Natural killer cell treated with Interleukin-12 subunit alpha and Interleukin-12 subunit beta and Interleukin-15 and Interleukin-18, amount 100 ng/mL, for 72 hours (primary cell): ENCODE measurements around the gene SCMH1. TPM values are rescaled to one million over a fixed set of nuclear protein-coding genes. Genes with fewer than 3 reads are reported as not detected.

ENCODE experiments used
- ATAC-seq, 2 donors: fragments of 150-1000 bp; cut with Tn5 transposase in 1 of 2; sonication (Bioruptor Pico), chemical (Tn5 transposase) in 1 of 2; 2 replicates each; pipeline ENCODE4 v1.10.0; 2021
- DNase-seq: peaks from one replicate; pipeline ENCODE4 v3.0.0; 2022; ENCODE audit warnings: low spot score
- H3K27ac Mint-ChIP-seq, 2 donors: 1 replicate in 1 of 2; 2 replicates in 1 of 2; pipeline ENCODE4 v1.8.0; 2022; ENCODE audit warnings: mixed read lengths in 2 of 2, mild to moderate bottlenecking in 1 of 2, moderate library complexity in 1 of 2
- H3K27me3 Mint-ChIP-seq, 2 donors: 1 replicate in 1 of 2; 2 replicates in 1 of 2; pipeline ENCODE4 v1.8.0; 2022; ENCODE audit warnings: mixed read lengths in 2 of 2
- H3K36me3 Mint-ChIP-seq: one replicate; pipeline ENCODE4 v1.8.0; 2022; ENCODE audit warnings: mixed read lengths
- H3K4me1 Mint-ChIP-seq, 2 donors: 1 replicate in 1 of 2; 2 replicates in 1 of 2; pipeline ENCODE4 v1.8.0; 2022; ENCODE audit warnings: low read depth in 2 of 2, mixed read lengths in 2 of 2, mild to moderate bottlenecking in 1 of 2
- H3K4me3 Mint-ChIP-seq: one replicate; pipeline ENCODE4 v1.8.0; 2022; ENCODE audit warnings: mixed read lengths
- H3K9me3 Mint-ChIP-seq: 2 replicates; pipeline ENCODE4 v1.8.0; 2022; ENCODE audit warnings: mixed read lengths
- total RNA-seq, 2 donors: library from RNA; stranded (reverse); gene quantifications; one replicate each; pipeline ENCODE4 v1.2.3, GENCODE V29; 2022

Gene SCMH1
- total RNA-seq, 2 donors from 2014 or later: 16.4 to 28.5 TPM

DNA sequence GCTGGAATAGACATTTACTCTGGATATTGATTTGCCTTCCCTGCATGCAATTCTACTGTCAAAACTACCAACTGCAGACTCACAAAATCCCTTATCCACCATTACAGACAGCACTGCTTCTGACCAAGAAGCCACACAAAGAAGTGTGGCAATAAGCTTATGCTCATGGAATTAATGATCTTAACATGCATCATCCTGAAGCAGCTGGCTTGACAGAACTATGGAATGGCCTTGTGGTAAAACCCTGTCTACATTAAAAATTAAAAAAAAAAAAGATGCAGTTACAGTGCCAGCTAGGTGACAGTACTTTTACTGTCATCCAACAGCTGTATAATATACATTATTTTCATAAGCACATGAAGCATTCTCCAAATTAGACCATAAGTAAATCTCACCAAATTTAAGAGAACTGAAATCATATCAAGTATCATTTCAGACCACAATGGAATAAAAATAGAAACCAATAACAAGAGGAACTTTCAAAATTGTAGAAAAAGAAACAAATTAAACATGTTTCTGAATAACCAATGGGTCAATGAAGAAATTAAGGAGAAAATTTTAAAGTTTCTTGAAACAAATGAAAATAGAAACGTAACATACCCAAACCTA lies 70.7 kb downstream of the SCMH1 start:
- H3K4me1 Mint-ChIP-seq: no peaks in the 10 kb centered on the region
- H3K4me3 Mint-ChIP-seq: no peak overlapping the region

DNA sequence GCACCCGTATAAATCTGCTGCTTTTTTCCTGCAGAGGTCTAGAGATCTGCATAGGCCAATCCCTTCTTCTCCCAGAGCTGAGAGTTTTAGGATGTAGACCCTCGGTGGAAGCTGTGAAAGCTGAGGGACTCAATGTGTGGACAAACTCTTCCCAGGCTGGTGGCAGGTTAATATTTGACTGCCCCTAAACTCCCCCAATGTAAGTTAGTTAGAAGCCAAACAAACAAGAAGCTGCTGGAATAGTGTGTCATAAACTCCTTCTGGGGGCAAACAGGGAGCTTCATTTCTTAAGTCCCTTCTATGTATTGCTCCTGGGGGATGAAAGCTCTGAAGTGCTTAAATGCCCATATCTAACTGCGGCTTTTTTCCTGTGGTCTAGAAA lies 72.3 kb downstream of the SCMH1 start:
- Mint-ChIP-seq H3K27me3 (no peaks in the 10 kb centered on the region), H3K4me3 (no peak overlapping the region), H3K4me1 (peaks cover 2 to 5% of the 10 kb centered on the region in 2 donors), H3K36me3 (peaks cover 25% of the 10 kb centered on the region), H3K9me3 (peaks cover 14% of the 10 kb centered on the region), H3K27ac (no peak overlapping the region)
- ATAC-seq (no peak), DNase-seq (no peak)

More for the DNA sequence above, 70.7 kb downstream of the SCMH1 start:
- Mint-ChIP-seq H3K36me3 (peaks cover 25% of the 10 kb centered on the region), H3K9me3 (peaks cover 10% of the 10 kb centered on the region), H3K27ac (no peak overlapping the region), H3K27me3 (no peaks in the 10 kb centered on the region)
- no peak for ATAC-seq
- DNase-seq: no peak

DNA sequence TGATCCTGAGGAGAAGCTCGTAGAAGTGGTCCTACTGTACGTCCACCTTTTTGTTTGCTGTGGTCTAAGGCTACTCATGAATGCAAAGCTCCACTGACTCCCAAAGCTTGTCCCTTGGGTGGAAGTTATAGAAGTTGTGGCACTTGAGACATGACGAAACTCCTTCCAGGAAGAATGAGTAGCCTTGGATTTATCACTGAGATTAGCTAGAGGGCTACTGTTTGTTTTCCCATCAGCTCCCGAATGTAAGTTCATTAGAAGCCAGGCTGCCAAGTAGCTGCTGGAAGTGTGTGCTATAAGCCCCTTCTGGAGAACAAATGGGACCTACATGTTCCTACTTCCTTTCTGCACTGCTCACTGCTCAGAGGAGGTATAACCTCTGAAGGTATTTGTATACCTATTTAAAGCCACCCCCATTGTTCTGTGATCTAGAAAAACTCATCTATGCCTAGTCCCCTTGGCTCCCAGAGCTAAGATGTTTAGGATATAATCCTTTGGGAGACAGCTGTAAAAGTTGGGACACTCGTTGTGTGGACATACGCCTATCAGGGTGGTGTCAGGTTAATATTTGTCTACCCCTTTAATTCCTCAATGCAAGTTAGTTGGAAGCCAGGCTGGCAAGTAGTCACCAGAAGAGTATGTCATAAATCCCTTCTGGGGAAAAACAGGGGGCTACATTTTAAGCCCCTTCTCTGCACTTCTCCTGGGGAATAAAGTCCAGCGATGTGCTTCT lies 72.9 kb downstream of the SCMH1 start:
- ATAC-seq (no peak), DNase-seq (no peak)
- peaks cover 14% of the 10 kb centered on the region for H3K9me3 Mint-ChIP-seq
- H3K4me3 Mint-ChIP-seq: no peak overlapping the region
- H3K27ac Mint-ChIP-seq: no peak overlapping the region
- peaks cover 25% of the 10 kb centered on the region for H3K36me3 Mint-ChIP-seq
- no peaks in the 10 kb centered on the region for H3K27me3 Mint-ChIP-seq
- H3K4me1 Mint-ChIP-seq: peaks cover 2 to 5% of the 10 kb centered on the region in 2 donors

DNA sequence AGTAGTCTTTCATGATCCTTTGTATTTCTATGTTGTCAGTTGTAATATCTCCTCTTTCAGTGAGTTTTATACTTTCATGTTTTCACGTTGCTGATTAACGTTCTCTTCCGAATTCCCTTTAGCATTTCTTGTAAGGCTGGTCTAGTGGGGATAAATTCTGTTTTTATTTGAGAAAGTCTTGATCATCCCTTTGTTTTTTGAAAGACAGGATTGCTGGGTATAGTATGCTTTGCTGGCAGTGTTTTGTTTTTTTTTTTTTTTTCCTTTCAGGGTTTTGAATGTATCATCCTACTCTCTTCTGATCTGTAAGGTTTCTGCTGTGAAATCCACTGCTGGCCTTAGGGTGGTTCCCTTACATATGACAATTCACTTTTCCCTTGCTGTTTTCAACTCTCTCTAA lies 74.4 kb downstream of the SCMH1 start:
- no peaks in the 10 kb centered on the region for H3K27me3 Mint-ChIP-seq
- DNase-seq: no peak
- H3K9me3 Mint-ChIP-seq: peaks cover 14% of the 10 kb centered on the region
- peaks cover 25% of the 10 kb centered on the region for H3K36me3 Mint-ChIP-seq
- H3K4me1 Mint-ChIP-seq: peaks cover 2 to 5% of the 10 kb centered on the region in 2 donors
- H3K27ac Mint-ChIP-seq: no peak overlapping the region
- no peak for ATAC-seq
- no peak overlapping the region for H3K4me3 Mint-ChIP-seq

DNA sequence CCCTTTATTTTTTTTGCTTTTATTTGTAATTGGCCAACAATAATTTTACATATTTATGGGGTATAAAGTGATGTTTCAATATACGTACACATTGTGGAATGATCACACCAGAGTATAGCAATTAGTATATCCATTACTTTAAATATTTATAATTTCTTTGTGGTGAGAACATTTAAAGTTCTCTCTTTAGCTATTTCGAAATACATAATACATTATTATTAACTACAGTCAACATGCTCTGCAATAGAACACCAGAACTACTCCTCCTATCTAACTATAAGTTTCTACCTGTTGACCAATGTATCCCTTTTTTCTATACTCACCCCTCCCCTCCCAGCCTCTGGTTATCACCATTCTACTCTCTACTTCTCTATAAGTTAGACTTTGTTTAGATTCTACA lies 77.4 kb downstream of the SCMH1 start:
- peaks cover 2 to 5% of the 10 kb centered on the region in 2 donors for H3K4me1 Mint-ChIP-seq
- peaks cover 19% of the 10 kb centered on the region for H3K36me3 Mint-ChIP-seq
- DNase-seq (no peak), ATAC-seq (no peak)
- no peak overlapping the region for H3K4me3 Mint-ChIP-seq
- H3K9me3 Mint-ChIP-seq: peaks cover 14% of the 10 kb centered on the region
- H3K27me3 Mint-ChIP-seq: no peaks in the 10 kb centered on the region
- no peak overlapping the region for H3K27ac Mint-ChIP-seq

DNA sequence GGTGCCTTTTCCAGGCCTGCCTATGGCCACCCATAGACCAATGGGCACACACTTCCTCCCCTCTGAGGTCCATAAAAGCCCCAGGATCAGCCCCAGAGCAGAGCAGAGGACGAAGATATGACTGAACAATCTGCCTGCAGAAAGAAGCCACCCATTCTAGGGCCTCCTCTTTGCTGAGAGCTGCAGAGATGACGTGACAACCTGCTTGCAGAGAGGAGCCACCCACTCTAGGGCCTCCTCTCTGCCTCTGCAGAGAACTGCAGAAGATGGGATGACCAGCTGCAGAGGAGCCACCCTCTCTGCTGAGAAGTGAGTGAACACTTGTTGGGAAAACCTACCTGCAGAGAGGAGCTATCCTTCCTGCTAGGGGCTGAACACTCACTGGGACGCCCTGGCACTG lies 79.7 kb downstream of the SCMH1 start:
- H3K4me1 Mint-ChIP-seq: peaks cover 2 to 5% of the 10 kb centered on the region in 2 donors
- H3K27me3 Mint-ChIP-seq: no peaks in the 10 kb centered on the region
- ATAC-seq (peak in 1 of 2 donors; percentile 24), DNase-seq (no peak)
- peaks cover 3% of the 10 kb centered on the region for H3K36me3 Mint-ChIP-seq
- H3K4me3 Mint-ChIP-seq: no peak overlapping the region
- peaks cover 4% of the 10 kb centered on the region for H3K9me3 Mint-ChIP-seq
- H3K27ac Mint-ChIP-seq: no peak overlapping the region

DNA sequence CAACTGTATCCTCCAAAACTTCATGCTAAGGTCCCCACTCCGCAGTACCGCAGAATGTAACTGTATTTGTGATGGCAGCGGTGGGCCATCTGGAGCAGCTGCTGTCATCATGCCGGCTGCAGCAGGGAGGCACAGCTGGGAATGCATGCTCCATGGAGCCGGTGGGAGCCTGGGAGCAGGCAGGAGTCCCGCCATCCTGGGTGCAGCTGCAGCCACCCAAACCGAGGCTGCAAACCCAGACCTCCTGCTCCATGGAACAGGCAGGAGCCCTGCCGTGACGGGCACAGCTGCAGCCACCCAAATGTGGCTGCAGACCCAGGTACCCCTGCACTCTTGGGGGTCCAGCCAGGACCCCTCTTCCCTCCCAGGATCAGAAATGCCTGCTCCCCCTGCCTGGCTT lies 80.3 kb downstream of the SCMH1 start:
- Mint-ChIP-seq H3K4me1 (peaks cover 2 to 5% of the 10 kb centered on the region in 2 donors), H3K27ac (no peak overlapping the region), H3K27me3 (no peaks in the 10 kb centered on the region), H3K4me3 (no peak overlapping the region), H3K9me3 (peaks cover 4% of the 10 kb centered on the region), H3K36me3 (no peaks in the 10 kb centered on the region)
- ATAC-seq: no peak
- no peak for DNase-seq

DNA sequence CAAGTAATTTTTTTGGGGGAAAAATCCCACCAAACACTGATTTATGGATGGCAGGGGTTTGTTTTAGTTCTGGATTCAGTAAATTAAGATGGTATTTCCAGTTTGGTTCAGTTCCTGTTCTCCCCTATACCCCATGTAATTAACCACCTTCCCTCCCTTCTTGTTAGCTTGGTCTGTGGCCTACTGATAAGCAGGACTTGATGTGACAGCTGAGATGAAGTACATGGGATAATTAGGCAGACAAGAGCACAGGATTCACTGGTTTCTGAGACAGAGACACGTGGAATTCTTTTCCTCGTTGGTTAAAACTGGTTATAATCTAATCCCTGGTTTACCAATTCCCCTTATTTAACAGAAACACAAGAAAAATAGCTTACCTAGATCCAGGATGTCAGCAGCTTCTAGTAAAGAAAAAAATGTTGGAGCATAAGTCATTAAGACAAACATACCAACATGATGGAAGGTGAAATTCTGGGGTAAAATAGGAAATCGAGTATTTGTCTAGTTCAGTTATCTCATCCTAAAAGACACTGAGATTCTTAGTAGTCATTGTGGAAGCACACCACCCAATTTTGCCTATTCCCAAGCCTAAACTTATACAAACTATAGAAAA lies 81.5 kb downstream of the SCMH1 start:
- H3K27me3 Mint-ChIP-seq: no peaks in the 10 kb centered on the region
- no peak overlapping the region for H3K27ac Mint-ChIP-seq
- DNase-seq (no peak), ATAC-seq (no peak)
- H3K4me1 Mint-ChIP-seq: peaks cover under 1 to 1% of the 10 kb centered on the region in 2 donors
- H3K36me3 Mint-ChIP-seq: no peaks in the 10 kb centered on the region
- no peak overlapping the region for H3K4me3 Mint-ChIP-seq
- peaks cover under 1% of the 10 kb centered on the region for H3K9me3 Mint-ChIP-seq

DNA sequence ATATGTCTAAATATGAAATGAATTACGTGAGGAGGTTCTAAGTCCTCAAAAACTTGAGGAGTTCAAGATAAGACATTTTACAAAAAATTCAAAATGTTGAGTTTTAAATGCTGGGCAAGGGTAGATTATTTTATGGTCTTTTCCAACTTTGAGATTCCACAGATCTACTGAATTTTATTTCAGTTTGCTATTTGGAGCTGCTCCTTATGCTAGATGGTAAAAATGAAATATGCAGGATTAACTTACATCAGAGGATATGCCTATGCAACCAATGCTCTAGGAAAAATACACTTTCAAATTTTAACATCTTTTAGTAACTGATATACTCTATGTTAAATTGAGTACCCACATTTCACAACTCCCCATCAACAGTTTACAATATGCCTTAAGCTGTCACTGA lies 83.1 kb downstream of the SCMH1 start:
- Mint-ChIP-seq H3K9me3 (no peaks in the 10 kb centered on the region), H3K4me1 (no peaks in the 10 kb centered on the region), H3K27me3 (no peaks in the 10 kb centered on the region), H3K36me3 (no peaks in the 10 kb centered on the region), H3K27ac (no peak overlapping the region), H3K4me3 (no peak overlapping the region)
- ATAC-seq: no peak
- DNase-seq: no peak

DNA sequence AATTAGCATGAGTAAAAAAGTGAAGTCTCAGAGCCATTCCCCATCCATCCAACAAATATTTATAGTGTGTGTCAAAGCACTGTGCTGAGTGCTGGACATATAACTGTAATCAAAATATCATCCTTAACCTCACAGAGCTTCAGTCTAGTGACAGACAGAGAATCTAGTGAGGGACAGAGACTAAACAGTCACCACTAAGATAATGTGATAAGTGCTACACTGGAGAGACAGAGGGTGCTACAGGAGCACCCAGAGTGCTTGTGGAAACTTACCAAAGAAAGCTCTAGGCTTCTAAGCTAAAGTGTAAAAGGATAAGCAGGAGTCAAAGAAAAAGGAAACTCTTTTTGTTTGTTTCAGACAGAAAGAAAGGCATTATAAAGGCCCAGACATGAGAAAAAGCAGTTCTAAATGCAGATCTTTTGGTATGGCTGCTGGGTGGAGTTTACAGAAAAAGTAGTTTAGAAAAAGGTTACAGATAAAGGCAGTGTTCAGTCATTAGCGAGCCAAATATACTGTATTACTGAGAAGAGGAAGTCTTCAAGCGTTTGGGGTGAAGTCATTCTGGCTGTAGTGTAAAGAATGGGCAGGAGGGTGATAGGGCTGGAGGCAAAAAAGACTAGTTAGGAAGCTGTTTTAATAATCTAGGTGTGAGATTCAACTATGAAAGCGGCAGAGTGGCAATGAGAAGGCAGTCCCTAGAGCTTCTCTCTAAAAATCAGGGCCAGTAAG lies 83.8 kb downstream of the SCMH1 start:
- Mint-ChIP-seq H3K27me3 (no peaks in the 10 kb centered on the region), H3K4me1 (no peaks in the 10 kb centered on the region), H3K9me3 (no peaks in the 10 kb centered on the region), H3K4me3 (no peak overlapping the region), H3K27ac (no peak overlapping the region), H3K36me3 (no peaks in the 10 kb centered on the region)
- ATAC-seq: no peak
- no peak for DNase-seq

DNA sequence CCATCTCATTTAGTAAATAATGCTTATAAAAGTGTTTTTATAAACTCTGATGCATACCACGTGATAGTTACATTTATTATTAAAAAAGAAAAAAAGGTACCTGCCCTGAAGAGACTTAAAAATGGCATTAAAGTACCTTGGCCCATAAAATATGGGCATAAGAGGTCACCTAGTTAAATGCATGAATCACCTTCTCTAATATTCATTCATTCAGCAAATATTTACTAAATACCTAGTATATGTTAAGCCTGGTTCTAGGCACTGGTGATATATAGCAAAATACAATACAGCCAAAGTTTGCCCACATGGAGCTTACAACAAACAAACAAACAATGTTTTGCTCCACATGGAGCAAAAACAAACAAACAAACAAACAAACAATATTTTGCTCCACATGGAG lies 87.0 kb downstream of the SCMH1 start:
- H3K27ac Mint-ChIP-seq: no peak overlapping the region
- no peak for ATAC-seq
- no peak for DNase-seq
- H3K9me3 Mint-ChIP-seq: no peaks in the 10 kb centered on the region
- no peak overlapping the region for H3K4me3 Mint-ChIP-seq
- H3K27me3 Mint-ChIP-seq: no peaks in the 10 kb centered on the region
- H3K4me1 Mint-ChIP-seq: no peaks in the 10 kb centered on the region
- H3K36me3 Mint-ChIP-seq: no peaks in the 10 kb centered on the region

DNA sequence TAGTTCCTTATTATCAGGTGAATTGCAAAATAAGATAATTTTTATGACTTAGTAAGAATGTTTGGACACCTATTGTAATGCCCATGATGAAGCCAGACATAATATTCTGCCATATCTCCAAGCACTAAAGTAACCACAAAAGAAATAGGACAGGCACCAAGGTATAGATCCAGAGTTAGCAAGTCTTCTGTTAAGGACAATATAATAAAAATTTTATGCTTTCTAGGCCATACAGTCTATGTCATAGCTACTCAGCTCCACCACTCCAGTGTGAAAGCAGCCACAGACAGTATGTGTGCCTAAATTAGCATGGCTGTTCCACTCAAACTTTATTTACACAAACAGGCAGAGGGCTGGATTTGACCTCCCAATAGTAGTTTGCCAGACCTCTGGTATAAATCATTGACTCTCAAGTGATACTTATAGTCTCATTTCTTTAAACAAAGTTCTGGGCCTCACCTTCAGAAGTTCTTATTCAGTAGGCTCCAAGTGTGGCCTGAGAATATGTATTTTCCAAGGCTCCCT lies 88.3 kb downstream of the SCMH1 start:
- Mint-ChIP-seq H3K27ac (no peak overlapping the region), H3K27me3 (no peaks in the 10 kb centered on the region), H3K4me3 (no peak overlapping the region), H3K36me3 (peaks cover 9% of the 10 kb centered on the region), H3K4me1 (no peaks in the 10 kb centered on the region), H3K9me3 (no peaks in the 10 kb centered on the region)
- DNase-seq (no peak), ATAC-seq (no peak)

DNA sequence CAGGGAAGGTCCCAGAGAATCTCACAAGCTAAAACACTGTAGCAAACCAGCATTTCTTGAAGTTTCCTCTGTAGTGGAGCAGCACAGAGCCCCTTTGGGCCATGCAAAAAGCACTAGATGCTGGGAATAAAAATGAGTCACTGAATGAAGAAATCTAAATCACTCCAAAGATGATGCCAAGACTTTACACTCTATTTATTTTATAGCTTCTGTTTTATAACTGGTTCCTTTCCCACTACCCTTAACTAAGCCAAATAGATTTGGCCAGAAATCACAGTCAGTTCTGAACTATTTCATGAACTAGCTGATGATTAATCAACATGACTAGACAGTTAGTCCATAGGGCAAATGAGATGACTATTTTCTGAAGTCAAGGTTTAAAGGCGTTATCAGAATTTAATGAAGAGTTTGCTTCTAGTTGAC lies 89.5 kb downstream of the SCMH1 start:
- DNase-seq (no peak), ATAC-seq (no peak)
- Mint-ChIP-seq H3K4me3 (no peak overlapping the region), H3K36me3 (peaks cover 9% of the 10 kb centered on the region), H3K27me3 (no peaks in the 10 kb centered on the region), H3K27ac (no peak overlapping the region), H3K4me1 (no peaks in the 10 kb centered on the region), H3K9me3 (no peaks in the 10 kb centered on the region)

DNA sequence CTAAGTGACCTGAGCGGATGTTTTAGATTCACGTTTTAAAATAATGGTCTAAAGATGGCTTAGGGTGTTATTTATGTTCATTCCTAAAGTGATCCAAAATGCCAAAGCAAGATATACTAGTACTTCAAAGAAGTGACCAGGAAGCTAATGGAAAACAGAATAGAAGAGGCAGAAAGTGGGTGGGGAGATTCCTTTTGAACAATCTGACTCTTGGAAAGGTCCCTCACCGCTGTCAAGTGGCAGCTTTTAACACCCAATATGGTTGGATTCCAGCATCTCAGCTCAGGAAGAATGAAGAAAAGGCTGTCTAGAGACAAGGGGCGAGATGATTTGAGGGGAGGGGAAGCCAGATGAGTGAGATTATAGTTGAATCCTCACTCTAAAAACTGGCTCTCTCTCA lies 90.3 kb downstream of the SCMH1 start:
- H3K36me3 Mint-ChIP-seq: peaks cover 9% of the 10 kb centered on the region
- H3K27me3 Mint-ChIP-seq: no peaks in the 10 kb centered on the region
- no peaks in the 10 kb centered on the region for H3K9me3 Mint-ChIP-seq
- ATAC-seq (no peak), DNase-seq (no peak)
- H3K27ac Mint-ChIP-seq: no peak overlapping the region
- H3K4me1 Mint-ChIP-seq: no peaks in the 10 kb centered on the region
- H3K4me3 Mint-ChIP-seq: no peak overlapping the region
